NT2/D1 (cell line): ENCODE measurements around the gene FOLR1.

Experiments
- DNase-seq: peaks from one replicate; pipeline ENCODE4 v3.0.0-alpha.2; 2011; ENCODE audit warnings: low read depth, low spot score
- H3K27me3 ChIP-seq: 2 replicates; pipeline ENCODE4 v1.6.0; 2011; ENCODE audit warnings: mild to moderate bottlenecking; ENCODE audit not compliant: insufficient read length, insufficient read depth
- H3K36me3 ChIP-seq: 2 replicates; pipeline ENCODE4 v1.6.1; 2011; ENCODE audit warnings: mild to moderate bottlenecking, low read length, mixed read lengths; ENCODE audit not compliant: insufficient read depth, insufficient read length
- H3K4me1 ChIP-seq: 2 replicates; pipeline ENCODE4 v1.5.1; 2011; ENCODE audit not compliant: insufficient read depth, insufficient read length
- H3K4me3 ChIP-seq: 2 replicates; pipeline ENCODE4 v1.5.1; 2011; ENCODE audit warnings: low read depth; ENCODE audit not compliant: insufficient read length
- H3K9ac ChIP-seq: 2 replicates; pipeline ENCODE4 v1.6.0; 2011; ENCODE audit warnings: low read depth; ENCODE audit not compliant: insufficient read length
- H3K9me3 ChIP-seq: 2 replicates; pipeline ENCODE4 v1.5.1; 2011; ENCODE audit warnings: mild to moderate bottlenecking, low read length; ENCODE audit not compliant: insufficient read depth
- SUZ12 ChIP-seq: IDR thresholded peaks from 2 replicates; pipeline ENCODE4 v1.6.1; 2011; ENCODE audit not compliant: insufficient read length, insufficient read depth; ENCODE audit errors: extremely low read depth
- YY1 ChIP-seq: IDR thresholded peaks from 2 replicates; pipeline ENCODE4 v1.6.1; 2011; ENCODE audit not compliant: insufficient read length, insufficient read depth
- ZNF274 ChIP-seq: IDR thresholded peaks from 2 replicates; pipeline ENCODE4 v1.6.1; 2011; ENCODE audit warnings: mild to moderate bottlenecking, low read depth, low read length

Gene FOLR1

GRCh38 chr11:72227316-72228228 lies 35.6 kb downstream of the FOLR1 start:
- Histone ChIP-seq H3K9ac (no peak overlapping the region), H3K36me3 (peaks cover 67% of the 10 kb centered on the region), H3K4me1 (peaks cover 5% of the 10 kb centered on the region), H3K27me3 (no peaks in the 10 kb centered on the region), H3K4me3 (no peak overlapping the region), H3K9me3 (no peaks in the 10 kb centered on the region)
- DNase-seq, result no peak
- TF ChIP-seq ZNF274, result no peak

- TF ChIP-seq YY1, result no peak
- no peak for TF ChIP-seq SUZ12
- no peak for TF ChIP-seq ZNF274
- Histone ChIP-seq H3K4me3 (no peak overlapping the region), H3K36me3 (peaks cover 75% of the 10 kb centered on the region), H3K27me3 (no peaks in the 10 kb centered on the region), H3K9me3 (no peaks in the 10 kb centered on the region), H3K4me1 (peaks cover 5% of the 10 kb centered on the region), H3K9ac (no peak overlapping the region)
- no peak for DNase-seq
Measured at GRCh38 chr11:72228229-72228843, 36.4 kb downstream of the FOLR1 start.

- H3K4me1 ChIP-seq, result peaks cover 7% of the 10 kb centered on the region
- no peak for DNase-seq
- no peak overlapping the region for H3K9ac ChIP-seq
- H3K9me3 ChIP-seq, result no peaks in the 10 kb centered on the region
- TF ChIP-seq SUZ12 (no peak), YY1 (no peak), ZNF274 (no peak)
- H3K4me3 ChIP-seq, result no peak overlapping the region
- no peaks in the 10 kb centered on the region for H3K27me3 ChIP-seq
- H3K36me3 ChIP-seq, result peaks cover 80% of the 10 kb centered on the region
Measured at GRCh38 chr11:72228844-72229231, 36.9 kb downstream of the FOLR1 start.

GRCh38 chr11:72229336-72229924 lies 37.5 kb downstream of the FOLR1 start:
- Histone ChIP-seq H3K4me1 (peaks cover 8% of the 10 kb centered on the region), H3K9ac (no peak overlapping the region), H3K9me3 (no peaks in the 10 kb centered on the region), H3K36me3 (peaks cover 86% of the 10 kb centered on the region), H3K4me3 (no peak overlapping the region), H3K27me3 (no peaks in the 10 kb centered on the region)
- no peak for TF ChIP-seq SUZ12
- TF ChIP-seq ZNF274, result no peak
- no peak for TF ChIP-seq YY1
- DNase-seq, result no peak

- Histone ChIP-seq H3K36me3 (peaks cover 93% of the 10 kb centered on the region), H3K9ac (no peak overlapping the region), H3K4me1 (peaks cover 8% of the 10 kb centered on the region), H3K9me3 (no peaks in the 10 kb centered on the region), H3K4me3 (no peak overlapping the region), H3K27me3 (no peaks in the 10 kb centered on the region)
- TF ChIP-seq SUZ12, result no peak
- no peak for TF ChIP-seq YY1
- no peak for TF ChIP-seq ZNF274
- no peak for DNase-seq
Measured at GRCh38 chr11:72229925-72230763, 38.2 kb downstream of the FOLR1 start.

GRCh38 chr11:72230764-72231365 lies 38.9 kb downstream of the FOLR1 start:
- no peak for DNase-seq
- H3K4me1 ChIP-seq, result peaks cover 8% of the 10 kb centered on the region
- no peak for TF ChIP-seq YY1
- TF ChIP-seq ZNF274, result no peak
- no peak for TF ChIP-seq SUZ12
- no peaks in the 10 kb centered on the region for H3K9me3 ChIP-seq
- peaks cover 97% of the 10 kb centered on the region for H3K36me3 ChIP-seq
- H3K9ac ChIP-seq, result no peak overlapping the region
- no peaks in the 10 kb centered on the region for H3K27me3 ChIP-seq
- H3K4me3 ChIP-seq, result no peak overlapping the region
